C4-2B (cell line): Measurements from ENCODE around the gene HMGN4.
"Not testable (repeated sequence)": the region's sequence is repeated elsewhere in the genome, so short reads cannot be mapped to it uniquely, and the experiment has no call there.

Source experiments
- CTCF ChIP-seq: fragments of 450-650 bp; conservative IDR thresholded peaks from 2 replicates; pipeline ENCODE4 v1.5.1; 2017; ENCODE audit warnings: mild to moderate bottlenecking
- ZFX ChIP-seq: fragments of 450-650 bp; IDR thresholded peaks from 2 replicates; pipeline ENCODE4 v1.6.1; 2017

GRCh38 chr6:26511033-26511432, 27.1 kb upstream of the HMGN4 start:
- not testable (repeated sequence) for TF ChIP-seq CTCF, ZFX
